IMR-90 (cell line): ENCODE measurements around the gene EVI5. TPM values are rescaled to one million over a fixed set of nuclear protein-coding genes. Genes with fewer than 3 reads are reported as not detected.

ENCODE experiments used
- ATAC-seq: fragments of 200-7000 bp; cut with Tn5 transposase; 2 replicates; pipeline ENCODE4 v1.9.1; 2020; ENCODE audit warnings: low read depth, mild to moderate bottlenecking, moderate library complexity
- BruUV-seq: library from RNA; stranded (reverse); fragments of 400-500 nt; replicated peaks from 2 replicates; lab custom pipeline; 2021; lab: Mats Ljungman, UMichigan
- CTCF ChIA-PET: fragments of 300-600 bp; formaldehyde crosslinking; extraction: SDS; loops from one replicate; lab custom pipeline; 2021; ENCODE audit warnings: antibody characterized with exemption; lab: Yijun Ruan, JAX
- POLR2A ChIA-PET: fragments of 300-600 bp; sonication (Branson Sonifier 250); formaldehyde crosslinking; loops from one replicate; lab custom pipeline; 2022; ENCODE audit warnings: antibody characterized with exemption; ENCODE audit not compliant: unreplicated experiment; lab: Charles Lee
- DNase-seq: peaks from one replicate; pipeline ENCODE4 v3.0.0; 2013
- H2AFZ ChIP-seq: replicated peaks from 2 replicates; pipeline ENCODE3; 2013; ENCODE audit warnings: low read length, mild to moderate bottlenecking; ENCODE audit not compliant: poor library complexity
- H2AK5ac ChIP-seq: 2 replicates; pipeline ENCODE4 v1.6.1; 2013; ENCODE audit warnings: low read depth, low read length, inconsistent platforms
- H2AK9ac ChIP-seq: replicated peaks from 2 replicates; pipeline ENCODE3; 2013; ENCODE audit warnings: mild to moderate bottlenecking, low read depth, low read length, moderate library complexity; ENCODE audit not compliant: poor library complexity
- H2BK120ac ChIP-seq: 2 replicates; pipeline ENCODE4 v1.6.1; 2013; ENCODE audit warnings: low read depth, low read length, inconsistent platforms
- H2BK15ac ChIP-seq: 3 replicates; pipeline ENCODE4 v1.6.1; 2013; ENCODE audit warnings: low read depth, low read length, inconsistent platforms
- H2BK20ac ChIP-seq: 2 replicates; pipeline ENCODE4 v1.6.1; 2013; ENCODE audit warnings: low read depth, mild to moderate bottlenecking, inconsistent platforms, low read length, moderate library complexity
- H2BK5ac ChIP-seq: 2 replicates; pipeline ENCODE4 v1.6.1; 2013; ENCODE audit warnings: mild to moderate bottlenecking, low read depth, low read length, inconsistent platforms; ENCODE audit not compliant: poor library complexity, severe bottlenecking
- H3K14ac ChIP-seq: replicated peaks from 2 replicates; pipeline ENCODE4 v1.6.1; 2013; ENCODE audit warnings: low read depth, low read length, inconsistent platforms
- H3K18ac ChIP-seq: 2 replicates; pipeline ENCODE4 v1.6.1; 2013; ENCODE audit warnings: low read depth, low read length, control low read depth
- H3K23ac ChIP-seq: 2 replicates; pipeline ENCODE4 v1.6.1; 2013; ENCODE audit warnings: low read depth, low read length, inconsistent platforms
- H3K27ac ChIP-seq: 2 replicates; pipeline ENCODE4 v1.5.1; 2013; ENCODE audit warnings: mild to moderate bottlenecking, control low read depth, low read length; ENCODE audit not compliant: insufficient read depth
- H3K27me3 ChIP-seq: 2 replicates; pipeline ENCODE4 v1.6.1; 2013; ENCODE audit warnings: low read length; ENCODE audit not compliant: control insufficient read depth, insufficient read depth
- H3K36me3 ChIP-seq: 2 replicates; pipeline ENCODE4 v1.6.1; 2013; ENCODE audit warnings: low read length, mixed read lengths; ENCODE audit not compliant: control insufficient read depth, insufficient read depth
- H3K4ac ChIP-seq: 2 replicates; pipeline ENCODE4 v1.6.1; 2013; ENCODE audit warnings: low read depth, low read length, inconsistent platforms
- H3K4me1 ChIP-seq: 2 replicates; pipeline ENCODE4 v1.6.1; 2013; ENCODE audit warnings: low read length, mixed read lengths; ENCODE audit not compliant: control insufficient read depth, insufficient read depth
- H3K4me2 ChIP-seq: 2 replicates; pipeline ENCODE4 v1.6.1; 2013; ENCODE audit warnings: low read depth, mild to moderate bottlenecking, control low read depth, low read length, moderate library complexity
- H3K4me3 ChIP-seq: 2 replicates; pipeline ENCODE4 v1.5.1; 2013; ENCODE audit warnings: low read depth, mild to moderate bottlenecking, control low read depth, low read length, moderate library complexity; ENCODE audit not compliant: insufficient read depth
- H3K56ac ChIP-seq: 2 replicates; pipeline ENCODE4 v1.6.1; 2013; ENCODE audit warnings: low read length, inconsistent platforms; ENCODE audit not compliant: insufficient read depth; ENCODE audit errors: extremely low read depth
- H3K79me1 ChIP-seq, 2 experiments: 2 replicates each; pipeline ENCODE4 v1.6.1; 2013; ENCODE audit warnings: low read length in 2 of 2, inconsistent platforms in 1 of 2, low read depth in 1 of 2
- H3K9ac ChIP-seq: 2 replicates; pipeline ENCODE4 v1.6.1; 2013; ENCODE audit warnings: low read depth, low read length, control low read depth
- H3K9me1 ChIP-seq: 2 replicates; pipeline ENCODE4 v1.6.1; 2013; ENCODE audit warnings: low read length, inconsistent platforms; ENCODE audit not compliant: insufficient read depth
- H3K9me3 ChIP-seq: 2 replicates; pipeline ENCODE4 v1.6.1; 2013; ENCODE audit warnings: low read length; ENCODE audit not compliant: control insufficient read depth, insufficient read depth
- H4K20me1 ChIP-seq: 2 replicates; pipeline ENCODE4 v1.6.1; 2013; ENCODE audit warnings: low read length, inconsistent platforms; ENCODE audit not compliant: insufficient read depth
- H4K5ac ChIP-seq: 2 replicates; pipeline ENCODE4 v1.6.1; 2013; ENCODE audit warnings: mild to moderate bottlenecking, low read depth, low read length, control low read depth
- H4K8ac ChIP-seq, 2 experiments: 2 replicates each; pipeline ENCODE4 v1.6.1; 2013; ENCODE audit warnings: low read depth in 2 of 2, low read length in 2 of 2, control low read depth in 1 of 2, inconsistent platforms in 1 of 2
- H4K91ac ChIP-seq: 2 replicates; pipeline ENCODE4 v1.6.1; 2013; ENCODE audit warnings: low read depth, low read length, inconsistent platforms; ENCODE audit not compliant: insufficient read depth
- BHLHE40 ChIP-seq: fragments of 150-350 bp; IDR thresholded peaks from 2 replicates; pipeline ENCODE4 v1.6.1; 2016; ENCODE audit warnings: mild to moderate bottlenecking, low read depth, low read length
- CEBPB ChIP-seq: IDR thresholded peaks from 2 replicates; pipeline ENCODE4 v1.6.1; 2012; ENCODE audit warnings: low read depth, low read length, improper control_type of control experiment
- CHD1 ChIP-seq: IDR thresholded peaks from 2 replicates; pipeline ENCODE4 v1.6.1; 2012; ENCODE audit warnings: low read depth, low read length, improper control_type of control experiment
- FOS ChIP-seq: fragments of 150-350 bp; IDR thresholded peaks from 2 replicates; pipeline ENCODE4 v1.6.1; 2016; ENCODE audit warnings: low read depth, low read length
- MAFK ChIP-seq: IDR thresholded peaks from 2 replicates; pipeline ENCODE4 v1.6.1; 2012; ENCODE audit warnings: low read depth, low read length, improper control_type of control experiment
- MAZ ChIP-seq: IDR thresholded peaks from 2 replicates; pipeline ENCODE4 v1.6.1; 2012; ENCODE audit warnings: low read depth, mild to moderate bottlenecking, low read length, improper control_type of control experiment, moderate library complexity, borderline replicate concordance
- MXI1 ChIP-seq: IDR thresholded peaks from 2 replicates; pipeline ENCODE4 v1.6.1; 2012; ENCODE audit warnings: low read depth, mild to moderate bottlenecking, low read length, moderate library complexity, borderline replicate concordance
- NFE2L2 ChIP-seq: fragments of 150-350 bp; IDR thresholded peaks from 2 replicates; pipeline ENCODE4 v1.6.1; 2016; ENCODE audit warnings: low read depth, mild to moderate bottlenecking, low read length
- POLR2A ChIP-seq: IDR thresholded peaks from 2 replicates; pipeline ENCODE4 v1.6.1; 2012; ENCODE audit warnings: mild to moderate bottlenecking, low read depth, low read length
- RAD21 ChIP-seq: IDR thresholded peaks from 2 replicates; pipeline ENCODE4 v1.6.1; 2012; ENCODE audit warnings: low read length, improper control_type of control experiment
- RCOR1 ChIP-seq: IDR thresholded peaks from 2 replicates; pipeline ENCODE4 v1.6.1; 2012; ENCODE audit warnings: mild to moderate bottlenecking, low read length, improper control_type of control experiment; ENCODE audit not compliant: insufficient replicate concordance
- RFX5 ChIP-seq: IDR thresholded peaks from 2 replicates; pipeline ENCODE4 v1.8.0; 2012; ENCODE audit warnings: low read depth, mild to moderate bottlenecking, low read length, moderate library complexity
- SMC3 ChIP-seq: fragments of 150-350 bp; IDR thresholded peaks from 2 replicates; pipeline ENCODE4 v1.6.1; 2016; ENCODE audit warnings: low read depth, mild to moderate bottlenecking, antibody characterized with exemption, low read length, moderate library complexity
- USF2 ChIP-seq: fragments of 150-350 bp; IDR thresholded peaks from 2 replicates; pipeline ENCODE4 v1.6.1; 2017; ENCODE audit warnings: mild to moderate bottlenecking, antibody characterized with exemption, low read length, low read depth
- WGBS, 2 experiments: methylation state at CpG; one replicate each; pipeline versions ENCODE4 v1.1.5 to v1.1.7; 2013; ENCODE audit warnings: missing lambda C conversion rate in 2 of 2; ENCODE audit not compliant: insufficient read length in 1 of 2; ENCODE audit errors: extremely low coverage in 2 of 2; 5-methylcytosine and 5-hydroxymethylcytosine counted together
- dilution Hi-C: fragments of 300-500 bp; cut with HindIII; formaldehyde crosslinking; loops from one replicate; pipeline ENCODE4 v1.14.3; 2018; ENCODE audit warnings: low sequenced_read_pairs; ENCODE audit not compliant: unreplicated experiment
- in situ Hi-C: fragments of 300-500 bp; cut with MboI; formaldehyde crosslinking; loops from 3 replicates; pipeline ENCODE4 v1.14.3; 2019; ENCODE audit warnings: low sequenced_read_pairs, inconsistent platforms, mixed read lengths
- intact Hi-C: fragments of 100-400 bp; cut with micrococcal nuclease; formaldehyde crosslinking; loops from 2 replicates; pipeline ENCODE4 v1.10.0; 2022
- polyA plus RNA-seq, 3 experiments: library from polyadenylated mRNA; depleted of rRNA; stranded (reverse); fragments of >200 nt; gene quantifications; 2 replicates each; pipeline ENCODE4 v1.2.3, GENCODE V29; 2012; ENCODE audit warnings: low replicate concordance in 1 of 3
- total RNA-seq: library from RNA; depleted of rRNA; stranded (reverse); fragments of >200 nt; gene quantifications from 2 replicates; pipeline ENCODE4 v1.2.3, GENCODE V29; 2012
- TF ChIP-seq, protein P1 (sequence below): conservative IDR thresholded peaks from 2 replicates; pipeline ENCODE4 v1.5.1; 2012; ENCODE audit warnings: mild to moderate bottlenecking, low read depth, low read length, improper control_type of control experiment
- TF ChIP-seq, protein P2 (sequence below): fragments of 150-350 bp; IDR thresholded peaks from 2 replicates; pipeline ENCODE4 v1.6.1; 2016; ENCODE audit warnings: low read depth, mild to moderate bottlenecking, low read length, moderate library complexity, borderline replicate concordance

The EVI5 gene
- total and polyA plus RNA-seq, 2 of the 4 experiments (the other 2 are of a cell fraction), result 13.9 to 26.9 TPM

- peaks cover 22% of the 10 kb centered on the region; the same call in 1 of the 2 replicates for H4K20me1 ChIP-seq
- H2BK5ac ChIP-seq, result no peak overlapping the region
- BruUV-seq, result no TSS peak
- no peak overlapping the region for H2BK120ac ChIP-seq
- in situ Hi-C loops, result no loop called here
- no peaks in the 10 kb centered on the region for H3K27me3 ChIP-seq
- no peak overlapping the region for H3K14ac ChIP-seq
- H3K4me3 ChIP-seq, result no peak overlapping the region
- ATAC-seq (no peak), DNase-seq (no peak)
- H3K79me1 ChIP-seq, result peaks cover 11 to 57% of the 10 kb centered on the region in 2 experiments
- H3K18ac ChIP-seq, result no peak overlapping the region
- no peak overlapping the region for H2AK9ac ChIP-seq
- intact Hi-C loops, result no loop called here
- H3K4ac ChIP-seq, result no peak overlapping the region
- WGBS, 2 experiments, result no CpG with 5 or more reads among the region's 3 CpGs
- H4K91ac ChIP-seq, result no peak overlapping the region
- H3K56ac ChIP-seq, result no peak overlapping the region
- no peaks in the 10 kb centered on the region for H3K4me1 ChIP-seq
- H3K36me3 ChIP-seq, result peaks cover 2% of the 10 kb centered on the region; the same call in 1 of the 2 replicates
- H4K5ac ChIP-seq, result no peak overlapping the region
- no peak overlapping the region for H2AFZ ChIP-seq
- no peak overlapping the region for H2AK5ac ChIP-seq
- no peak overlapping the region for H3K27ac ChIP-seq
- dilution Hi-C loops, result no loop called here
- H3K9me1 ChIP-seq, result no peaks in the 10 kb centered on the region
- H3K4me2 ChIP-seq, result no peak overlapping the region
- TF ChIP-seq RCOR1 (no peak), BHLHE40 (no peak), POLR2A (no peak), RAD21 (no peak), CEBPB (no peak), NFE2L2 (no peak), MAFK (no peak), USF2 (no peak), RFX5 (no peak), MAZ (no peak), FOS (no peak), MXI1 (no peak), CHD1 (no peak), SMC3 (no peak)
- TF ChIP-seq, protein P1, sequence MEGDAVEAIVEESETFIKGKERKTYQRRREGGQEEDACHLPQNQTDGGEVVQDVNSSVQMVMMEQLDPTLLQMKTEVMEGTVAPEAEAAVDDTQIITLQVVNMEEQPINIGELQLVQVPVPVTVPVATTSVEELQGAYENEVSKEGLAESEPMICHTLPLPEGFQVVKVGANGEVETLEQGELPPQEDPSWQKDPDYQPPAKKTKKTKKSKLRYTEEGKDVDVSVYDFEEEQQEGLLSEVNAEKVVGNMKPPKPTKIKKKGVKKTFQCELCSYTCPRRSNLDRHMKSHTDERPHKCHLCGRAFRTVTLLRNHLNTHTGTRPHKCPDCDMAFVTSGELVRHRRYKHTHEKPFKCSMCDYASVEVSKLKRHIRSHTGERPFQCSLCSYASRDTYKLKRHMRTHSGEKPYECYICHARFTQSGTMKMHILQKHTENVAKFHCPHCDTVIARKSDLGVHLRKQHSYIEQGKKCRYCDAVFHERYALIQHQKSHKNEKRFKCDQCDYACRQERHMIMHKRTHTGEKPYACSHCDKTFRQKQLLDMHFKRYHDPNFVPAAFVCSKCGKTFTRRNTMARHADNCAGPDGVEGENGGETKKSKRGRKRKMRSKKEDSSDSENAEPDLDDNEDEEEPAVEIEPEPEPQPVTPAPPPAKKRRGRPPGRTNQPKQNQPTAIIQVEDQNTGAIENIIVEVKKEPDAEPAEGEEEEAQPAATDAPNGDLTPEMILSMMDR, result no peak
- TF ChIP-seq, protein P2, sequence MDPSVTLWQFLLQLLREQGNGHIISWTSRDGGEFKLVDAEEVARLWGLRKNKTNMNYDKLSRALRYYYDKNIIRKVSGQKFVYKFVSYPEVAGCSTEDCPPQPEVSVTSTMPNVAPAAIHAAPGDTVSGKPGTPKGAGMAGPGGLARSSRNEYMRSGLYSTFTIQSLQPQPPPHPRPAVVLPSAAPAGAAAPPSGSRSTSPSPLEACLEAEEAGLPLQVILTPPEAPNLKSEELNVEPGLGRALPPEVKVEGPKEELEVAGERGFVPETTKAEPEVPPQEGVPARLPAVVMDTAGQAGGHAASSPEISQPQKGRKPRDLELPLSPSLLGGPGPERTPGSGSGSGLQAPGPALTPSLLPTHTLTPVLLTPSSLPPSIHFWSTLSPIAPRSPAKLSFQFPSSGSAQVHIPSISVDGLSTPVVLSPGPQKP, result no peak
- H2BK20ac ChIP-seq, result no peak overlapping the region
- CTCF ChIA-PET, result no interaction called here
- H3K9ac ChIP-seq, result no peak overlapping the region
- H4K8ac ChIP-seq, result no peak overlapping the region
- H2BK15ac ChIP-seq, result no peak overlapping the region
- H3K23ac ChIP-seq, result no peak overlapping the region
- POLR2A ChIA-PET, result no interaction called here
- no peaks in the 10 kb centered on the region for H3K9me3 ChIP-seq
Measured at GRCh38 chr1:92769856-92770255, 15.1 kb downstream of the EVI5 start.
